OCI-LY3 (cell line): ENCODE data around the gene IFITM1.

Experiments
- EZH2phosphoT487 ChIP-seq: fragments of 200-600 bp; shearing (Covaris generic); IDR thresholded peaks from 2 replicates; pipeline ENCODE4 v1.6.1; 2018; ENCODE audit warnings: antibody characterized with exemption, mixed run types, low read depth
- TF ChIP-seq, protein P1 (sequence below): fragments of 200-600, 300-600 bp; sonication (generic); IDR thresholded peaks from 2 replicates; pipeline ENCODE4 v1.5.1; 2014; ENCODE audit warnings: antibody characterized with exemption, low read length, low read depth

DNA sequence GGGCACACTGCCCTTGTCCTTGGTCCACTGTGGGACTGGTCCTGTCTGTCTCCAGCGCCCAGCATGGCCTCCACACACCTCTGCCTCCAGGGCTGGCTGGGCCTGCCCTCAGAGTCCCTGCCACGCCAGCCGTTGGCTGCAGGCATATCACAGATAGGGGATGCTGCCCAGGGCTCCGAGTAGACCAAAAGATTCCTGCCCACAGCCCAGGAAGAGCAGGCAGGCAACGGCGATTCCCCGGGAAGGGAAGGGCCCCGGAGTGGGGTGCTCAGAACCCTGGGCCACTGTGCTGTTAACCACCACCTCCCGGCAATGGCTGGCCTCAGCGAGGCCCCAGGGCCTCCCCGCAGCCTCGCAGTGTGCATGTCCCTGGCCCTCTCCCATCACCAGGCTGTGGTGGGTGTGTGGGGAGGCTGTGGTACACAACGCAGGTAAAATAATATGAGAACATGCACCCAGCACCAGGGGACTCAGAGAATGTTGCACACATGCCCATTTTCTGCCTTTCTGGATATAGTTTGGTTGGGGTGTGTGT, 16.7 kb upstream of the IFITM1 start:
- TF ChIP-seq, protein P1, sequence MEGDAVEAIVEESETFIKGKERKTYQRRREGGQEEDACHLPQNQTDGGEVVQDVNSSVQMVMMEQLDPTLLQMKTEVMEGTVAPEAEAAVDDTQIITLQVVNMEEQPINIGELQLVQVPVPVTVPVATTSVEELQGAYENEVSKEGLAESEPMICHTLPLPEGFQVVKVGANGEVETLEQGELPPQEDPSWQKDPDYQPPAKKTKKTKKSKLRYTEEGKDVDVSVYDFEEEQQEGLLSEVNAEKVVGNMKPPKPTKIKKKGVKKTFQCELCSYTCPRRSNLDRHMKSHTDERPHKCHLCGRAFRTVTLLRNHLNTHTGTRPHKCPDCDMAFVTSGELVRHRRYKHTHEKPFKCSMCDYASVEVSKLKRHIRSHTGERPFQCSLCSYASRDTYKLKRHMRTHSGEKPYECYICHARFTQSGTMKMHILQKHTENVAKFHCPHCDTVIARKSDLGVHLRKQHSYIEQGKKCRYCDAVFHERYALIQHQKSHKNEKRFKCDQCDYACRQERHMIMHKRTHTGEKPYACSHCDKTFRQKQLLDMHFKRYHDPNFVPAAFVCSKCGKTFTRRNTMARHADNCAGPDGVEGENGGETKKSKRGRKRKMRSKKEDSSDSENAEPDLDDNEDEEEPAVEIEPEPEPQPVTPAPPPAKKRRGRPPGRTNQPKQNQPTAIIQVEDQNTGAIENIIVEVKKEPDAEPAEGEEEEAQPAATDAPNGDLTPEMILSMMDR = no peak
- TF ChIP-seq EZH2phosphoT487 = no peak
